Measurements from ENCODE around the gene ENAM.

DNA sequence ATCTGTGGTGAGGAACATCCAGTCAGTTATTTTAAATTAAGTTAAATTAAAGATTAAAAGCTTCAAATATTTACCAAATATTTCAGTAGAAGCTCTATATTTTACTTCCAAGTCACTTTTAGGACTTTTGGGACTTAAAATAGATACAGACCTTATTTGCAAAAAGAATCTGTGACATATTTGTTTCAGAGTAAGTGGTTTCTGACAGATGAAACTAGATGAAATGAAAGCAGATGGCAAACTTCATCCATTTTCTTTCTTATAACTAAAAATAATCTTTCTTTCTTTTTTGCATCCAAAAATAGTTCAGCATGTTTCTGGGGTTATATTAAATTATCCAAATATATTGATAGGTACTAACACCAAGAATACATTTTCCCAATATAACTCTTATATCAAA, 53.2 kb downstream of the ENAM start:
- TF ChIP-seq, protein P1, sequence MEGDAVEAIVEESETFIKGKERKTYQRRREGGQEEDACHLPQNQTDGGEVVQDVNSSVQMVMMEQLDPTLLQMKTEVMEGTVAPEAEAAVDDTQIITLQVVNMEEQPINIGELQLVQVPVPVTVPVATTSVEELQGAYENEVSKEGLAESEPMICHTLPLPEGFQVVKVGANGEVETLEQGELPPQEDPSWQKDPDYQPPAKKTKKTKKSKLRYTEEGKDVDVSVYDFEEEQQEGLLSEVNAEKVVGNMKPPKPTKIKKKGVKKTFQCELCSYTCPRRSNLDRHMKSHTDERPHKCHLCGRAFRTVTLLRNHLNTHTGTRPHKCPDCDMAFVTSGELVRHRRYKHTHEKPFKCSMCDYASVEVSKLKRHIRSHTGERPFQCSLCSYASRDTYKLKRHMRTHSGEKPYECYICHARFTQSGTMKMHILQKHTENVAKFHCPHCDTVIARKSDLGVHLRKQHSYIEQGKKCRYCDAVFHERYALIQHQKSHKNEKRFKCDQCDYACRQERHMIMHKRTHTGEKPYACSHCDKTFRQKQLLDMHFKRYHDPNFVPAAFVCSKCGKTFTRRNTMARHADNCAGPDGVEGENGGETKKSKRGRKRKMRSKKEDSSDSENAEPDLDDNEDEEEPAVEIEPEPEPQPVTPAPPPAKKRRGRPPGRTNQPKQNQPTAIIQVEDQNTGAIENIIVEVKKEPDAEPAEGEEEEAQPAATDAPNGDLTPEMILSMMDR (IDR thresholded peaks at IDR 0.05; ENCODE audit: low read length): no peak
- TF ChIP-seq EZH2phosphoT487 (IDR thresholded peaks at IDR 0.05; ENCODE audit: low read length): no peak
